NCI-H2107 (cell line): ENCODE data around the gene GRIP1.
"Not testable (repeated sequence)": the region's sequence is repeated elsewhere in the genome, so short reads cannot be mapped to it uniquely, and the experiment has no call there.

Experiments used
- DNase-seq: peaks from one replicate; lab custom pipeline; 2025; lab: John Stamatoyannopoulos, UW

GRIP1 gene

GRCh38 chr12:66321435-66321834, 357.4 kb downstream of the GRIP1 start:
- DNase-seq: no peak

- no peak for DNase-seq
Observed at GRCh38 chr12:66320996-66321395, 357.9 kb downstream of the GRIP1 start.

GRCh38 chr12:66319266-66319954, 359.5 kb downstream of the GRIP1 start:
- no peak for DNase-seq

GRCh38 chr12:66314278-66314677, 364.6 kb downstream of the GRIP1 start:
- no peak for DNase-seq

- DNase-seq: no peak
Observed at GRCh38 chr12:66312189-66312588, 366.7 kb downstream of the GRIP1 start.

- DNase-seq: no peak
Observed at GRCh38 chr12:66309606-66310005, 369.3 kb downstream of the GRIP1 start.

- DNase-seq: no peak
Observed at GRCh38 chr12:66304296-66304900, 374.5 kb downstream of the GRIP1 start.

GRCh38 chr12:66303316-66303804, 375.5 kb downstream of the GRIP1 start:
- not testable (repeated sequence) for DNase-seq

GRCh38 chr12:66302827-66303169, 376.1 kb downstream of the GRIP1 start:
- no peak for DNase-seq

- DNase-seq: peak; percentile 97
Observed at GRCh38 chr12:66301944-66302826, 376.7 kb downstream of the GRIP1 start, which contains the start of gene HELB. Gene HELB, plus strand, starts transcription at chr12:66302493. Its CDS starts 111 bp downstream, at chr12:66302604.

- no peak for DNase-seq
Observed at GRCh38 chr12:66297923-66298322, 381.0 kb downstream of the GRIP1 start.
